G401 (cell line): ENCODE results near the gene E2F3. TPM values are rescaled to one million over a fixed set of nuclear protein-coding genes. Genes with fewer than 3 reads are reported as not detected.
"Not testable (repeated sequence)": the region's sequence is repeated elsewhere in the genome, so short reads cannot be mapped to it uniquely, and the experiment has no call there.

ENCODE experiments used
- DNase-seq: peaks from one replicate; pipeline ENCODE4 v3.0.0-alpha.2; 2015; ENCODE audit warnings: low spot score
- in situ Hi-C: cut with HindIII; loops from 2 replicates; pipeline ENCODE4 v1.10.0; 2016; ENCODE audit warnings: low sequenced_read_pairs, mixed read lengths
- total RNA-seq: library from RNA; depleted of rRNA; stranded (reverse); fragments of >200 nt; shearing (Covaris generic); gene quantifications from 2 replicates; pipeline ENCODE4 v1.2.3, GENCODE V29; 2014

Gene E2F3
- total RNA-seq, 1 experiment from 2014 or later = 12.5 TPM

- DNase-seq = no peak
- in situ Hi-C loops = no loop called here
These were observed 53.7 kb downstream of the E2F3 start for GRCh38 chr6:20455251-20455940.

- DNase-seq = no peak
- in situ Hi-C loops = no loop called here
These were observed 56.6 kb downstream of the E2F3 start for GRCh38 chr6:20458027-20458894.

GRCh38 chr6:20459682-20460081 lies 58.0 kb downstream of the E2F3 start:
- in situ Hi-C loops = no loop called here

GRCh38 chr6:20461576-20461975 lies 59.9 kb downstream of the E2F3 start:
- no peak for DNase-seq
- in situ Hi-C loops = no loop called here

More at GRCh38 chr6:20459682-20460081, 58.0 kb downstream of the E2F3 start:
- no peak for DNase-seq

GRCh38 chr6:20463396-20463795 lies 61.7 kb downstream of the E2F3 start:
- in situ Hi-C loops = no loop called here

GRCh38 chr6:20464041-20464440 lies 62.4 kb downstream of the E2F3 start:
- no peak for DNase-seq
- in situ Hi-C loops = no loop called here

More at GRCh38 chr6:20463396-20463795, 61.7 kb downstream of the E2F3 start:
- DNase-seq = no peak

- in situ Hi-C loops = no loop called here
- DNase-seq = no peak
These were observed 63.2 kb downstream of the E2F3 start for GRCh38 chr6:20464847-20465246.

- in situ Hi-C loops, DNase-seq: not testable (repeated sequence)
These were observed 63.9 kb downstream of the E2F3 start for GRCh38 chr6:20465616-20466015.

- in situ Hi-C loops = no loop called here
- DNase-seq = no peak
These were observed 65.8 kb downstream of the E2F3 start for GRCh38 chr6:20467437-20467836.

GRCh38 chr6:20468209-20468608 lies 66.5 kb downstream of the E2F3 start:
- in situ Hi-C loops = no loop called here
- DNase-seq = no peak

GRCh38 chr6:20472748-20473147 lies 71.1 kb downstream of the E2F3 start:
- in situ Hi-C loops = no loop called here

GRCh38 chr6:20473518-20473917 lies 71.8 kb downstream of the E2F3 start:
- no peak for DNase-seq
- in situ Hi-C loops = no loop called here

More at GRCh38 chr6:20472748-20473147, 71.1 kb downstream of the E2F3 start:
- DNase-seq = no peak

- no peak for DNase-seq
- in situ Hi-C loops = no loop called here
These were observed 73.3 kb downstream of the E2F3 start for GRCh38 chr6:20474874-20475542.

GRCh38 chr6:20476501-20477043 lies 74.9 kb downstream of the E2F3 start:
- in situ Hi-C loops = no loop called here
- no peak for DNase-seq

GRCh38 chr6:20477485-20477884 lies 75.8 kb downstream of the E2F3 start:
- in situ Hi-C loops = no loop called here
- DNase-seq = no peak

- DNase-seq = no peak
- in situ Hi-C loops = no loop called here
These were observed 77.4 kb downstream of the E2F3 start for GRCh38 chr6:20479060-20479459.

GRCh38 chr6:20479526-20479925 lies 77.8 kb downstream of the E2F3 start:
- in situ Hi-C loops = no loop called here
- peak; percentile 52 for DNase-seq

- in situ Hi-C loops = no loop called here
- no peak for DNase-seq
These were observed 79.6 kb downstream of the E2F3 start for GRCh38 chr6:20481281-20481680.

- no peak for DNase-seq
- in situ Hi-C loops = no loop called here
These were observed 82.3 kb downstream of the E2F3 start for GRCh38 chr6:20483887-20484497.
